CD4-positive, alpha-beta T cell treated with Interleukin-17A for 4 hours (primary cell): ENCODE data around the gene SPESP1.
"Not testable (repeated sequence)": the region's sequence is repeated elsewhere in the genome, so short reads cannot be mapped to it uniquely, and the experiment has no call there.

Source experiments
- DNase-seq: peaks from one replicate; pipeline ENCODE4 v3.0.0-alpha.2; 2020; ENCODE audit warnings: mixed read lengths

The SPESP1 gene

DNA sequence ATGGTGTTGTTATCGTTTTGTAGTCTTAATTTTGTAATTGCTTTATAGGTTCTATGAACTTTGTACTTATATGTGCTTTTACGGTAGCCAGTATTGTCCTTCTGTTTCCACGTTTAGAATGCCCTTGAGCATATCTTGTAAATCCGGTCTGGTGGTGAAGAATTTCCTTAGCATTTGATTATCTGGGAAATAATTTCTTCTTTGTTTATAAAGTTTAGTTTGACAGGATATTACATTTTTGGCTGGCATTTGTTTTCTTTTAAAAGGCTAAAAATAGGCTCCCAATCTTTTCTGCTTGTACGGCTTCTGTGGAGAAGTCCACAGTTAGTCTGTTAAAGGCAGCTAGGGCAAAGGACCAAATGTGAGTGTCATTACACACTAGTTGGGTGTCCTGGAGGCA is 36.7 kb downstream of the SPESP1 start:
- no peak for DNase-seq

DNA sequence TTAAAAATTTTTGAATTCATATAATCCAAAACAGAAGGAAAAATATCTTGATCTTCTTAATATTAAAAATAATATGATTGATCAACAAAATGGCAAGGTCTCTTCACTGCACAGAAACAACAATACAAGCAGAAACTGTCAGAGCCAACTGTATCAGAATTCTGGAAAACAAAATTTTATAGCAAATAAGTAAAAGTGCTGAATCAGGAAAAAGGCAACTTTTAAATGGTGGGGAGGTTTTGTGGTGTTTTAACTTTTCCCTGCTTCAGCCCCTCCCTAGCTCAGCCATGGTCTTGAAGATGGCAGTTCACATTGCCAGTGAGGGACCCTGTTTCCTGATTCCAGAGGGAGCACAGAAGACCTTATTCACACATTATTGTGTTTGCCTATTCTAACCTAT is 37.6 kb downstream of the SPESP1 start:
- DNase-seq = no peak

DNA sequence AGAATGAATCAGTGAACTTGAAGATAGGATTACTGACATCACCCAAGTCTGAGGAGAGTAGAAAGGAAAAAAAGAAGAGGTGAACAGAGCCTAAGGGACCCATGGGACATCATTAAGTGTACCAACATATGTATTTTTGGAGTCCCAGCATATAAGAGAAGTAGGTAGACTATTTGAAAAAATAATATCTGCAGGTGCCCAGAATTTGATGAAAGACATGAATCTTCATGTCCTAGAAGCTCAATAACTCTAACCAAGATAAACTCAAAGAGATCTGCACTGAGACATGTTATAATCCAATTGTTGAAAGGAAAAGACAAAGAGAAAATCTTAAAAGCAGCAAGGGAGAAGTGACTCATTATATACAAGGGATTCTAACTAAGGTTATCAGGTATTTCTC is 39.0 kb downstream of the SPESP1 start:
- no peak for DNase-seq

DNA sequence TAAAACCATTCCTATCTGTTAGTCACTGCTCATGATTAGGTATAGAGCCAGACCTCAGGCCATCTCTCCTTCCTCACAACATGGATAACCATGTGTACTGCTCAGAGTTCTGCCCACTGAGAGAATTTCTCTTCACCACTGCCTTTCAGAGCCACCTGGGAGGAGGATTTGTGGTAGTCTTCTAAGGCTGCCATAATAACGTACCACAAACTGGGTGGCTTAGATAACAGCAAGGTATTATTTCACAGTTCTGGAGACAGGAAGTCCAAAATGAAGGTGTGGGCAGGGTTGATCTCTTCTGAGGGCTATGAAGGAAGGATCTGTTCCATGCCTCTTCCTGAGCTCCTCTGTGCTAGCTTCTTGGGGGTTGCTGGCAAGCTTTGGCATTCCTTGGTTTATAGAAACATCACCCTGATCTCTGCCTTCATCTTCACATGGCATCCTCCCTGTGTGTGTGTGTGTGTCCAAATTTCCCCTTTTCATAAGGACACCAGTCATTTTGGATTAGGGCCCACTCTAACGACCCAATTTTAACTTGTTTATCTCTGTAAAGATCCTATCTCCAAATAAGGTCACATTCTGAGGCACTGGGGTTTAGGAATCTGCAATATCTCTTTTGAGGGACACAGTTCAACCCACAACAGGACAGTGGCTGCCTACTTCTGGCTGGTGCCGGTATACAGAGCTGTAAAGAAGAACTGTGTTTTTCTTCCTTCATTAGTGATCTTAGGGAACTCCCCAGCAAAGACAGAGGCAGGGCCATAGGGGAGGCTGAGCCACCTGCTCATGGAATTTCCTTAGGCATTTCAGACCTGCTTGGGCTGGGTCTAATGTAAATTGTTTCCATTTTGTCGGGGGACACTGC is 42.1 kb downstream of the SPESP1 start:
- no peak for DNase-seq

DNA sequence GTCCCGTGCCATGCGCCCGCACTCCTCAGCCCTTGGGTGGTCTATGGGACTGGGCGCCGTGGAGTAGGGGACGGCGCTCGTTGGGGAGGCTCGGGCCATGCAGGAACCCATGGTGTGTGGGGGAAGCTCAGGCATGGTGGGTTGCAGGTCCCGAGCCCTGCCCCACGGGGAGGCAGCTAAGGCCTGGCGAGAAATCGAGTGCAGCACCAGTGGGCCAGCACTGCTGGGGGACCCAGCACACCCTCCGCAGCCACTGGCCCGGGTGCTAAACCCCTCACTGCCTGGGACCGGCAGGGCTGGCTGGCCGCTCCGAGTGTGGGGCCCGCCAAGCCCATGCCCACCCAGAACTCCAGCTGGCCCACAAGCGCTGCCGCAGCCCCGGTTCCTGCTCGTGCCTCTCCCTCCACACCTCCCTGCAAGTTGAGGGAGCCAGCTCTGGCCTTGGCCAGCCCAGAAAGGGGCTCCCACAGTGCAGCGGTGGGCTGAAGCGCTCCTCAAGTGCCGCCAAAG is 45.4 kb downstream of the SPESP1 start:
- not testable (repeated sequence) for DNase-seq

DNA sequence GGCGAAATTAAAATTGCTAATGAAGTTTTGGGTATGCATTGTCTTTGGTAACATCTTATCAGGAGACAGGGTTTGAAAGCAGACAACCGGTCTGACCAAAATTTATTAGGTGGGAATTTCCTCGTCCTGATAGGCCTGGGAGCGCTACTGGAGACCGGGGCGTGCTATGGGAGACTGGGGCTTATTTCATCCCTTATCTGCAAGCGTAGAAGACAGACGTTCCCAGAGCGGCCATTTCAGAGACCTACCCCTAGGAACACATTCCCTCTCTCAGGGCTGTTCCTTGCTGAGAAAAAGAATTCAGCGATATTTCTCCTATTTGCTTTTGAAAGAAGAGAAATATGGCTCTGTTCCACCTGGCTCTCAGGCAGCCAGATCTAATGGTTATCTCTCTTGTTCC is 47.1 kb downstream of the SPESP1 start:
- DNase-seq = not testable (repeated sequence)

DNA sequence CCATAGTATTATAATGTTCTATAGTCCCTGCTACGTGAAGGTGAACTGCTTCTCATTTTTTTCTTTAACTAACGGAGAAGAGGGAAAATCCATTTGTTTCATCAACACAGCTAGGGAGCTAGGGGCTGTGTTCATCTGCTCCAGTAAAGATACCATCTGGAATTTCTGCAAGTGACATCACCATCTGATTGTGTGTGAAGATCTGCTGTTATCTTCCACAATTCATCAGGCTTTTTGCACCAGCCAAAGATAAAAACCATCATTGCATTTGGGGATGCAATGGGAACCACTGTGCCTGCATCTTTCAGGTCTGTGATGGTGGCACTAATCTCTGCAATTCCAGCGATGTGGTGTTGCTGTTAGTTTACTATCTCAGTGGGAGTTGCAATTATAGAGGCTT is 48.7 kb downstream of the SPESP1 start:
- no peak for DNase-seq

DNA sequence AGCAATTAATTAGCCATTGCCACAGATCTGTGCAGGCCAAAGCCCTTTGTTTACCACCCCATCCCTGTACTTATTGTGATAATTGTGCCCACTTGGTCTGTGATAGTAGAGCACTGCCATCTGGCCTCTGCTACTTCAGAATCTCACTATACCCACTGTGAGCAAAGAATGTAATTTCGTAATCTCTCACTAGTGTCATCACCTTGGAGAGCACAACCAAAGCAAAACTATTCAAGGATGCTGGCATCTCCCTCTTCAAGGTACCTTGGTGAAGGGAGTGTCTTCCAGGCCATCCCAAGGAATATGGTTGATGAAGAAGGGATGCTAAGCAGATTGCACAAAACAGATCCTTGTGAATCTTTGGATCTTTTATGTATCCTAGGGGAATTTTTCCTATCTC is 49.5 kb downstream of the SPESP1 start:
- no peak for DNase-seq

DNA sequence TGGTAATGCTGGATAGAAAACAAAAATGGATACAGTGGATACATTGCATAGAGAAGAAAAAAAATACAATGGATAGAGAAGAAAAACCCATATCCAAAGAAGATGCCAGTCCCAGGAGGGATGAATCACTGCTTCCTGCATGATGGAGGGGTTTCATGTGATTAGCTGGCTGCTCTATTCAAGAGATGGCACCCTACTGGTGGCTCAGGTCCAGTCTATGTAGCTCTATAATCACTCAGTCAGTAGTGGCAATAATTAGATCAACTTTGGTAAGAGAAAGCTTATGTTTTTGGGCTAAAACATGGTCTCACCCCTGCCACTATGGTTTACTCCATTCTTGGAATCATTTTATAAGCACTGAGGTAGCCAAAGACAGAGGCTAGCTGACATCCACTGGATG is 50.5 kb downstream of the SPESP1 start:
- DNase-seq = no peak

DNA sequence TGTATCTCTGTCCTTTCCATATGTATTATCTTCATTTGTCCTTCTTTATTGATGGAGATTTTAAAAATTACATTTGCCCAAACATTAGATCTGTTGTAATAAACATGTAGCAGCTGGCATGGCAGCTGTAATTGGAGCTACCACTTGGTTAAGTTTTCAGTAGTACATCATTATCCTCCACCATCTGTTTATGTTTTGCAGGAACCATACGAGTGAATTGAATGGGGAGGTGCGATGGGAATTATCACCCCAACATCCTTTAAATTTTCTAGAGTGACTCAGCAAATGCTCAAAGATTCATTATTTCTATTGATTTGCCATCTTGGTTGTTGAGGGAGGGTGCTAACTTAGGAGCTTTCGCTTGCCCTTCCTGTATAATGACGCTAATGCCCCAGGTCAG is 51.6 kb downstream of the SPESP1 start:
- DNase-seq = no peak

DNA sequence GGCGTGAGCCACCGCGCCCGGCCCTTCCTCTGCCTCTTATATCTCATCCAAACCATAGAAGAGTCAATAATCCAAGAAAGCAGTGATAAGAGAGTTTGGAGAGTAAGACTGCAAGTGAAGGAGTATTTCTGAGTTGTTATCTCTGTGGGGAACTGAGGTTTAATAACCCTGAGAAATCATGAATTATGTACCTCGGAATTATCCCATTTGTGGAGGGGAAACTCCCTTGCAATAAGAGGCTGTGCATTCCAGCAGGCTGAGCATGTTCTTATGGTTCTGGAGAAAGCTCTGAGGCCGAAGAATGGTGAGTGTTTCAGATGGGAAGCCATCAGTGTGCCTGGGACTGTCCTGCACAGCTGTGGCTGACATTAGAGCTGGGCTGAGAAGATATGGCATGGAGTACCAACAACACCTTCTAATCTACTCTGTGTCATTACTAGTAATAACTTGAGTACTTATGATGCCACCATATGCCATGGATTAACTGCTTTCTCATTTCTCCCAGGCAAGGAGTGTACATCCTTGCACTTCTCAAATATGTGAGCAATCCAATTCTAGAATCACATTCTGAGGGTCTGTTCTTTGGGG is 52.7 kb downstream of the SPESP1 start:
- DNase-seq = no peak

DNA sequence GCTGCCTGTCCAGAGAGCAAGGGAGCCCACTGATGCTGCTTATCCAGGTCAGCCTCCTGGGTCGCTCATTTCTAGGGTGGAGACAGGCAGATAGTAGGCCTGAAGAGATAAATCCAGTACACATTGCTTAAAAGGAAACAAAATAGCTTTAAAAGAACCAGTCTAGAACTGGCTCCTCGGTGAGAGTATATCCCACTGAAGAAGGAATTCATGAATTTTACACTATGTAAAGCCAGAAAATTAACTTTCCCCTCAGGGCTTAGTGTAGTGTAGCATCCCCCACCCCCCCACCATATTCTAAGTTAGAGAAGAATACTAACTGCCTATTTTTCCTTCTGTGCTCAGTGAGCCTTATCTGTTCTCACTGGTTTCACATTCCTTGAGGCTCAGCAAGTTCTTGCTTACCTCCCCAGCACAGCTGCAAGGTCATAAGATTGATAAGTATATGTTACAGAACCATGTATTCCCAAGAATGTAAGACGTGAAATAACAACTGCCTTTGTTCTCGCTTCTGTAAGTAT is 53.7 kb downstream of the SPESP1 start:
- no peak for DNase-seq

DNA sequence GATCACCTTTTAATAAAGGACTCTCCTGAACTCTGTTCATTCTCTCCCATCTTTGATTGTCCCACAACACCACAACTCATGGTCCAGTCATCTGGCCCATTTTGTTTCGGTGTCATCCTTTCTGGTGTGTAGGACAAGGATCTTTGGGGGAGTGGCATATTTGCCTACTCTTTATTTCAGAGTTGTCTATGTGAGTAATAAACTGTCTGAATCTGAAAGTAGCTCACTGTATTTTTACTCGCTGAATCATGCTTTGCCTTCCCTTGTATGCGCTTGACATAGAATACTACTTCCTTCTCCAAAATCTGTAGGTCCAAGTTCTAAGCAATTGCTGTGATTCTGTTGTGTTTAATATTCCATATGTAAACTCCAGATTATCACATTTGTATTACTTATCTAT is 54.3 kb downstream of the SPESP1 start:
- DNase-seq = no peak

DNA sequence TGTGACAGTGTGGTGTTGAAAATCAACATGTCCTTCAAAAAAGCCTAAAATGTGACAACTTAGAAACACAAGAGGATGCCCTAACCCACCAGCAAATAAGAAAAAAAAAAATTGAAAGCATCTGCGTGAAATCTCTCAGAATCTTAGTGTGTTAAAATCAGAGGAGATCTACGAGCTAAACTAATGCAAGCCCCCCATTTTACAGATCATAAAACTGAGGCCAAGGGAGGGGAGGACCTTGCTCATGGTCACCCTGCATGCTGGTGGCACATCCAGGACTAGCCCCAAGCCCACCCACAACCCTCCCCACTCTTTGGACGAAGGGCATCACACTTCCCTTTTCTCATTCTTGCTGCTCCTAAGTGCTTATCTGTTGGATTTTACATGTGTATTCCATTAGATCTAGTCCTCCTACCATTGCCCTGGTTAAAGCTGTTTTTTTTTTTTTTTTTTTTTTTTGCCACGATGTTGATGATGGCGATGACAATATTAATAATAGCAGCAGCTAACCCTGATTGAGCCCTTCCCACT is 55.1 kb downstream of the SPESP1 start:
- no peak for DNase-seq

DNA sequence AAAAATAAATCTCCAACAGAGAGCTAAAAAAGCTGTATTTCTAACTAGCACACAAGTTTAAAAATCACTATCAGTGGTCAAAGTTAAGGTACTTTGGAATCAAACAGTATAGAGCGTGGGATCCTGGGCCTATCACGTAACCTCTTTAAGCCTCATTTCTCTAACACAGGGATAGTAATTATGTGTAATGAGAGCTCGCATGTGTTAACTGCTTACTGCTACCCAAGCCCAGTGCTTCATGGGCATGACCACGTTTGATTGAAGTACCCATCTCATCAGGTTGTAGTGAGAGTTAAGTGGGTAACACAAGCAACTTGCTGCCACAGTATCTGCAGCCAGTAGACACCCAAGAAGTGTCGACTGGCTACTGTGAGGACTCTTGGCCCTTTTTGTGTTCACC is 56.0 kb downstream of the SPESP1 start:
- no peak for DNase-seq

DNA sequence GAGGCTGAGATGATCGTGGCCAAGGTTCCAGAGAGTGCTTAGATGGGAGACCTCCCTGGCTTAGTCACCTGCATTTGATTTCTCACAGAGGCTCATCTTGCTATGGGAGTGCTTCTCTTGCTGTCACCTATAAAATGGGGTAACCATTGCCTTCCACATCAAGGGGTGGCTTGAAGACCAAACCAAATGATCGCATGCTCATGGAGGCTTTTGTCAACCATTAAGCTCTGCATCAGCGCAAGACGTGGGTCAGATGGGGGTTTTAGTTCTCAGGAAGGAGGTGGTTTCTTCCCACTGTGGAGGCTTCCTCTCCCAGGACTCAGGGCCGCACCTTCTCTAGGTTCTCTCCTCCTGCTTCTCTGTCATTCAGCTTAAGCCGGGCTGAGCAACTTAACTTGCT is 56.8 kb downstream of the SPESP1 start:
- no peak for DNase-seq

DNA sequence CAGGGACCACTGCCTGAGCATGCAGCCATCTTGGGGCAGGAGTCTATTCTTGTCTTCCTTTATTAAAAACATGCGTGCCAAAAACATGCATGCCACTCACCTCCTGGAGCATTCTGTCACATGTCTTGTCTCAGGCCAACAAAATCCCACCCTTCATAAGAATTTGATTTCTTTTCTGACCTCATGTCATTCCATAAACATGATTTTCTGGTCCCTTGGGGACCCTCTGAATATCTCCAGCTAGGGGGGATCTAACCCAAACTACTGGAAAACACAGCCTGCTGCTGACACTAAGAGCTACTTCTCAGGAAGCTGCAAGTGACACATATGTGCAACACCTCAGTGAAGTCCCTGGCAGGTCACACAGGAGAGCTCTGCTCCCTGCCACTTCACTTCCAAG is 57.4 kb downstream of the SPESP1 start:
- DNase-seq = no peak

DNA sequence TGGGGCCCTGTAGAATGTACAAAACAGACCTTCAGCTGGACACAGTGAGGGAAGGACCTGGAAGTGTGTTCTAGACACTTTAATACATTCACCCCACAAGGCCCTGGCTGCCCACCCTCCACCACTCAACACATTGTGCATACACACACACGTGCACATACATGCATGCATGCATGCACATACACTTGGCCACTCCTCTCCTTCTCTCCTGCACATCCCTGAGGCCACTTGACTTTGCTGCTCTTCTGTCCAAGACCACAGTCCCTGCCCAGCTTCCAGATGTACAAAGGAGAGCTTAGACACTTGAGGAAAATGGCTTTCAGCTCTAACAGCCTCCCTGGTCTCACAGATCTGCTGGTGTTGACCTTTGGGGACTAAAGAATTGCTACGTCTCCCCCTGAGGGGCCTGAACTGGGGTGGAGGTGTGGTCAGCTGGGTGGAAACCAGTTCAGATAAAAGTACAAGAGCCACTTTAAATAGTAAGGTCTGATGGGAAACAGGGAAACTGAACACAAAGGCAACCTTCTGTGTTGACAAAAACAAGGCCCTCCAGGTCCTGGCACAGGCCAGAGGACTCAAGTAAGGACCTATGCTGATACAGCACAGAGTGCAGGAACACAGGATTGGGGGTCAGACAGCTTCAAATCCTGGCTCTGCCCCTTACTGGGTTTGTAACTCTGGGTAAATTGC is 59.4 kb downstream of the SPESP1 start:
- no peak for DNase-seq

DNA sequence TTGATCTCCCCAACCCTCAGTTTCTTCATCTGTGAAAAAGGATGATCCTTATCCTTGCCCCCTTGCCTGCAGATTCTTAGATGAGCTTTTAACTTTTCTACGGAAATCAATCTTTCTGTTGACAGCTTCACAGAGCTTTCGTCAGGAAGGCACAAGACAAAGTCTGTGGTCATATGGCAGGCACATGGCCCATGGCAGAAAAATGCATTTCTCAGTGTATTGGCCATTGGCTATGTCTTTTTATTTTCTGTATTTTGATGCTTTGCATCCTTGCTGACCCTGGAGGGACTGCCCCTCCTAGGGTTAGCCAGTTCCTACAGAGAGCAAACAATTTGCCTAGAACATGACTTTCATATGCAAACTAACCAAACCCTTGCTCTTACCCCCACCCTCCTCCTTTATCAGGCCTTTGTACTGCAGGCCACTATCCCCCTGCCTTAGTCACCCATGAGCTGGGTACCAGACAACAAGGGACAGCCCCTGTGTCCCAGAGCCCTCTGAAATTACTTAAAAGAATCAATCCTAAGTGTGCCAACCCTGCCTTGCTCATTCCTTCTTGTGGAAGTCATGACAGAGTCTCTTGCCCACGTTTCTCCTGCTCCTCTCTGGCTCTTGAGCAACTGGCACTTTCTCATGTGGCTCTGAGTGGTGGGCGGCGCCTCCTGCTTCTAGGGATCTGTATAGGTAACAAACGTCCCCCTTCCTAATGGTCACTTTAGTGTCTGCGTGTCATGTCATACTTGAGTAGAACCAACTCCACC is 60.1 kb downstream of the SPESP1 start:
- no peak for DNase-seq

DNA sequence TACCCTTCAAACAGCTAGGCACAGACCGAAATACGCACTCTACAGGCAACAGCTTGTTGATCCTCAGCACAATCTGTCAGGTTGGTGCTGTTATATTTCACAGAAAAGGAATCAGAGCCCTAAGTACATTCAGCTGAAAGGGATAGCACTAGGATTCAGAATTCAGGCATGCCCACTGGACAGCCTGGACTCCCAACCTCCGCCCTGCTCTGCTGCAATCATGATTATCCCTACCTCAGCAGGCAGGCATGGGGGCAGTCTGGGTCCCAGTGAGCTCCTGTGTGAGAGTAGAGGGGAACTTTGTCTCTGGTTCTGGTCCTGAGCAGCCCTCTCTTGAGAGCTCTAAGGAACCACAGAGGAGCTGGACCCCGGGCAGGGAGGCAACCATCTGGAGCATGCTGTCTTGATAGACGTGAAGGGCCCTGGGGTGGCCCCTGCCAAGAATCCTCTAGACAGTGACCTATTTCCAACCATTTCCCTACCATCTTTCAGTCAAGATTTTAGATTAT is 60.7 kb downstream of the SPESP1 start:
- no peak for DNase-seq

DNA sequence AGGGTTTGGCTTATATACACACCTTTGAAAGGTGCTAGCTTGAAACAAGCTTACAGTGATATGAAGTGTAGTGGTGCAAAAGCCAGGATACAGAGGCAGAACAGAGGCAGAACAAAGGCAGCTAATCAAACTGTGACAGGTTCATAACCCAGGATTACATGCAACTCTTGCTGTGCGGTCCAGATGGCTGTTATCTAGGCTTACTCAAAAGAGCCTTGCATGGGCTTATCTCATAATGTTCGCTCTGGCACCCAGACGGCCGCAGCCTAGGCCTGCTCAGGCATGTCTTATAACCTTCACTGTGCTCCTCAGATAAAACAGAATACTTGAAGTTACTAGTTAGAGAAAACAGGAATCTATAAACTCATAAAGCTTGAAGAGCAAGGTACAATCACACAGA is 61.4 kb downstream of the SPESP1 start:
- no peak for DNase-seq

DNA sequence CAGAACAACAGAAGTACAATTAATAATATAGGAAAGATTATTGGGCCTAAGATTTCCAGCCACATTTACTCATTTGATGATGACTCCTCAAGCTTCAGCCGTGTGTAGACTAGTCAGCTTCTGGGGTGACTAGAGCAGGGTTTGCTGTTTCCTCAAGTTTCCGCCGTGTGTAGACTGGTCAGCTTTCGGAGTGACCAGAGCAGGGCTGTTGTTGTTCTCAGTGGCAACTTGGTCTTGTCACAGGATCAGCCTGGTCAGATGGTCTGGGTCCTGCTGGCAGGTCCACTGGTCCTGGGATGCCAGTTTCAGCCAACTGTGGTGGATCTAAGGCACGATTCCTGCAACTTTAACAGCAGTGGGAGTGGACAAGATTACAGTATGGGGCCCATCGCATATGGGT is 62.4 kb downstream of the SPESP1 start:
- no peak for DNase-seq
